A549 (cell line): Measurements from ENCODE around the gene GNG4.

ENCODE experiments used
- CHD2 ChIP-seq: fragments of 150-350 bp; IDR thresholded peaks from 2 replicates; pipeline ENCODE4 v1.6.1; 2014; ENCODE audit warnings: low read length; ENCODE audit not compliant: partially characterized antibody
- EP300 ChIP-seq, 2 experiments: fragments of >200 bp; sonication (Bioruptor Twin); formaldehyde crosslinking; IDR thresholded peaks; 2 replicates in 1 of 2; 3 replicates in 1 of 2; pipeline ENCODE4 v1.6.1; 2016 to 2017
- MAZ ChIP-seq: fragments of 150-350 bp; IDR thresholded peaks from 2 replicates; pipeline ENCODE4 v1.6.1; 2014; ENCODE audit warnings: antibody characterized with exemption, low read depth, low read length, borderline replicate concordance
- POLR2A ChIP-seq: IDR thresholded peaks from 2 replicates; pipeline ENCODE4 v1.6.1; 2012; ENCODE audit warnings: mild to moderate bottlenecking, low read length
- RAD21 ChIP-seq, 2 experiments: fragments of >200 bp in 1 of 2; sonication (Bioruptor Twin) in 1 of 2; formaldehyde crosslinking in 1 of 2; IDR thresholded peaks in 1 of 2; conservative IDR thresholded peaks in 1 of 2; 2 replicates in 1 of 2; 3 replicates in 1 of 2; pipeline ENCODE4 v1.6.1; 2012 to 2018; ENCODE audit warnings: inconsistent platforms in 1 of 2
- RCOR1 ChIP-seq: fragments of 150-350 bp; IDR thresholded peaks from 2 replicates; pipeline ENCODE4 v1.6.1; 2014; ENCODE audit warnings: antibody characterized with exemption, low read length, low read depth
- SMC3 ChIP-seq: fragments of >200 bp; sonication (Bioruptor Twin); formaldehyde crosslinking; IDR thresholded peaks from 3 replicates; pipeline ENCODE4 v1.6.1; 2018; ENCODE audit warnings: inconsistent platforms
- TP53 ChIP-seq: fragments of 250-450 bp; sonication (Bioruptor Pico); IDR thresholded peaks from 2 replicates; pipeline ENCODE4 v1.5.0; 2021; ENCODE audit warnings: mild to moderate bottlenecking, moderate library complexity
- ZSCAN20 ChIP-seq: fragments of 250-450 bp; sonication (Bioruptor Pico); IDR thresholded peaks from 2 replicates; pipeline ENCODE4 v1.8.0; 2022; ENCODE audit warnings: mild to moderate bottlenecking, moderate library complexity
- TF ChIP-seq, protein P1 (sequence below): fragments of >200 bp; sonication (Bioruptor Twin); formaldehyde crosslinking; IDR thresholded peaks from 3 replicates; pipeline ENCODE4 v1.5.1; 2016
- TF ChIP-seq, protein P2 (sequence below): fragments of 150-350 bp; IDR thresholded peaks from 2 replicates; pipeline ENCODE4 v1.6.1; 2014; ENCODE audit warnings: low read depth, mild to moderate bottlenecking, low read length
- TF ChIP-seq, protein P3 (sequence below): IDR thresholded peaks from 2 replicates; pipeline ENCODE4 v1.6.1; 2012
- TF ChIP-seq, protein P4 (sequence below): fragments of 200-600 bp; sonication (generic); IDR thresholded peaks from 2 replicates; pipeline ENCODE4 v1.6.1; 2016; ENCODE audit warnings: antibody characterized with exemption, mild to moderate bottlenecking, moderate library complexity

DNA sequence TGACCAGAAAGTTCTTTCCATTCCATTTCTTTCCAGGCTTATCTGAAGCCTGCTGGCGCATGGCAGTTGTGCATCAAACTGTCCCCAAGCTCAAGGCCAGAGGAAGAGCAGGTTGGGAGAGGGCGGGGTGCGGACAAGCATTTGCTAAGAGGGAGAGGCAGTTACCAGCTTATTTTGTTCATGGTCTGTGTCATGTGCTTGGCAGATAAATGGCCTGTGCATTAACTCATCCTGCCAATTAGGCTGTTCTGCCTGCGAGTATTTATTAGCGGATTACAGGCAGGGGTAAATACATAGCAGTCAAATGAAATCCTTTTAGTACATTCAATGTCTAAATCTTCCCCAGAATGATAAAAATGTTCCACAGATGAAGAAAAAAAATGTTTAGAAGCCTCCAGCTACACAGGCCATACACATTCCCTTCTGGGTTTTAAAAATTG is 96.5 kb downstream of the GNG4 start:
- TF ChIP-seq, protein P1, sequence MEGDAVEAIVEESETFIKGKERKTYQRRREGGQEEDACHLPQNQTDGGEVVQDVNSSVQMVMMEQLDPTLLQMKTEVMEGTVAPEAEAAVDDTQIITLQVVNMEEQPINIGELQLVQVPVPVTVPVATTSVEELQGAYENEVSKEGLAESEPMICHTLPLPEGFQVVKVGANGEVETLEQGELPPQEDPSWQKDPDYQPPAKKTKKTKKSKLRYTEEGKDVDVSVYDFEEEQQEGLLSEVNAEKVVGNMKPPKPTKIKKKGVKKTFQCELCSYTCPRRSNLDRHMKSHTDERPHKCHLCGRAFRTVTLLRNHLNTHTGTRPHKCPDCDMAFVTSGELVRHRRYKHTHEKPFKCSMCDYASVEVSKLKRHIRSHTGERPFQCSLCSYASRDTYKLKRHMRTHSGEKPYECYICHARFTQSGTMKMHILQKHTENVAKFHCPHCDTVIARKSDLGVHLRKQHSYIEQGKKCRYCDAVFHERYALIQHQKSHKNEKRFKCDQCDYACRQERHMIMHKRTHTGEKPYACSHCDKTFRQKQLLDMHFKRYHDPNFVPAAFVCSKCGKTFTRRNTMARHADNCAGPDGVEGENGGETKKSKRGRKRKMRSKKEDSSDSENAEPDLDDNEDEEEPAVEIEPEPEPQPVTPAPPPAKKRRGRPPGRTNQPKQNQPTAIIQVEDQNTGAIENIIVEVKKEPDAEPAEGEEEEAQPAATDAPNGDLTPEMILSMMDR, result no peak
- TF ChIP-seq SMC3, result no peak
- TF ChIP-seq CHD2, result no peak
- TF ChIP-seq, protein P2, sequence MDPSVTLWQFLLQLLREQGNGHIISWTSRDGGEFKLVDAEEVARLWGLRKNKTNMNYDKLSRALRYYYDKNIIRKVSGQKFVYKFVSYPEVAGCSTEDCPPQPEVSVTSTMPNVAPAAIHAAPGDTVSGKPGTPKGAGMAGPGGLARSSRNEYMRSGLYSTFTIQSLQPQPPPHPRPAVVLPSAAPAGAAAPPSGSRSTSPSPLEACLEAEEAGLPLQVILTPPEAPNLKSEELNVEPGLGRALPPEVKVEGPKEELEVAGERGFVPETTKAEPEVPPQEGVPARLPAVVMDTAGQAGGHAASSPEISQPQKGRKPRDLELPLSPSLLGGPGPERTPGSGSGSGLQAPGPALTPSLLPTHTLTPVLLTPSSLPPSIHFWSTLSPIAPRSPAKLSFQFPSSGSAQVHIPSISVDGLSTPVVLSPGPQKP, result no peak
- no peak for TF ChIP-seq POLR2A
- TF ChIP-seq RAD21 (conservative IDR thresholded peaks at IDR 0.05 in 1 of 2, IDR thresholded peaks at IDR 0.05 in 1 of 2), result no peak
- no peak for TF ChIP-seq MAZ
- TF ChIP-seq, protein P3, sequence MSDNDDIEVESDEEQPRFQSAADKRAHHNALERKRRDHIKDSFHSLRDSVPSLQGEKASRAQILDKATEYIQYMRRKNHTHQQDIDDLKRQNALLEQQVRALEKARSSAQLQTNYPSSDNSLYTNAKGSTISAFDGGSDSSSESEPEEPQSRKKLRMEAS, result no peak
- TF ChIP-seq RCOR1, result no peak
- TF ChIP-seq, protein P4, sequence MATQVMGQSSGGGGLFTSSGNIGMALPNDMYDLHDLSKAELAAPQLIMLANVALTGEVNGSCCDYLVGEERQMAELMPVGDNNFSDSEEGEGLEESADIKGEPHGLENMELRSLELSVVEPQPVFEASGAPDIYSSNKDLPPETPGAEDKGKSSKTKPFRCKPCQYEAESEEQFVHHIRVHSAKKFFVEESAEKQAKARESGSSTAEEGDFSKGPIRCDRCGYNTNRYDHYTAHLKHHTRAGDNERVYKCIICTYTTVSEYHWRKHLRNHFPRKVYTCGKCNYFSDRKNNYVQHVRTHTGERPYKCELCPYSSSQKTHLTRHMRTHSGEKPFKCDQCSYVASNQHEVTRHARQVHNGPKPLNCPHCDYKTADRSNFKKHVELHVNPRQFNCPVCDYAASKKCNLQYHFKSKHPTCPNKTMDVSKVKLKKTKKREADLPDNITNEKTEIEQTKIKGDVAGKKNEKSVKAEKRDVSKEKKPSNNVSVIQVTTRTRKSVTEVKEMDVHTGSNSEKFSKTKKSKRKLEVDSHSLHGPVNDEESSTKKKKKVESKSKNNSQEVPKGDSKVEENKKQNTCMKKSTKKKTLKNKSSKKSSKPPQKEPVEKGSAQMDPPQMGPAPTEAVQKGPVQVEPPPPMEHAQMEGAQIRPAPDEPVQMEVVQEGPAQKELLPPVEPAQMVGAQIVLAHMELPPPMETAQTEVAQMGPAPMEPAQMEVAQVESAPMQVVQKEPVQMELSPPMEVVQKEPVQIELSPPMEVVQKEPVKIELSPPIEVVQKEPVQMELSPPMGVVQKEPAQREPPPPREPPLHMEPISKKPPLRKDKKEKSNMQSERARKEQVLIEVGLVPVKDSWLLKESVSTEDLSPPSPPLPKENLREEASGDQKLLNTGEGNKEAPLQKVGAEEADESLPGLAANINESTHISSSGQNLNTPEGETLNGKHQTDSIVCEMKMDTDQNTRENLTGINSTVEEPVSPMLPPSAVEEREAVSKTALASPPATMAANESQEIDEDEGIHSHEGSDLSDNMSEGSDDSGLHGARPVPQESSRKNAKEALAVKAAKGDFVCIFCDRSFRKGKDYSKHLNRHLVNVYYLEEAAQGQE, result no peak
- no peak for TF ChIP-seq TP53
- TF ChIP-seq EP300 (IDR thresholded peaks at IDR 0.05), result no peak
- no peak for TF ChIP-seq ZSCAN20 (CRISPR knock-in tag)
